T follicular helper cell (primary cell): ENCODE data around the gene RUBCNL.
A peak's percentile ranks its signal among the peaks of the same experiment; 100 is the strongest.

Experiments
- DNase-seq: peaks from one replicate; pipeline ENCODE4 v3.0.0-alpha.2; 2020; ENCODE audit warnings: low read depth

RUBCNL gene

DNA sequence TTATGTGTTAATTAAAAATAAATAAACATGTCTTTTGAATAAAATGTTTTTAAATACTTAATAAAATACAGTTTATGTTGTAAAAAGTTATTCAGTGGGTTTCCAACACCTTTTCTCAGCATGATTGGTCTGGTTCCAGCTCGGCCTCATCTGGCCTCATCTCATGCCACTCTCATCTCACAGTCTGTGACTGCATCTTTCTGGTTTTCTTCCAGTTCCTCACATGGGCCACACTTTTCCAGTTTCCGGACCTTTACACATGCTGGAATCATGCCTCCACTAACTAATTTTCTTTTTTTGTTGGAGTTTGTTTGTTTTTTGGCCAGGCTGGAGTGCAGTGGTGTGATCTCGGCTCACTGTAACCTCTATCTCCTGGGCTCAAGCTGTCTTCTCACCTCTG is 82.5 kb downstream of the RUBCNL start:
- DNase-seq, result no peak

DNA sequence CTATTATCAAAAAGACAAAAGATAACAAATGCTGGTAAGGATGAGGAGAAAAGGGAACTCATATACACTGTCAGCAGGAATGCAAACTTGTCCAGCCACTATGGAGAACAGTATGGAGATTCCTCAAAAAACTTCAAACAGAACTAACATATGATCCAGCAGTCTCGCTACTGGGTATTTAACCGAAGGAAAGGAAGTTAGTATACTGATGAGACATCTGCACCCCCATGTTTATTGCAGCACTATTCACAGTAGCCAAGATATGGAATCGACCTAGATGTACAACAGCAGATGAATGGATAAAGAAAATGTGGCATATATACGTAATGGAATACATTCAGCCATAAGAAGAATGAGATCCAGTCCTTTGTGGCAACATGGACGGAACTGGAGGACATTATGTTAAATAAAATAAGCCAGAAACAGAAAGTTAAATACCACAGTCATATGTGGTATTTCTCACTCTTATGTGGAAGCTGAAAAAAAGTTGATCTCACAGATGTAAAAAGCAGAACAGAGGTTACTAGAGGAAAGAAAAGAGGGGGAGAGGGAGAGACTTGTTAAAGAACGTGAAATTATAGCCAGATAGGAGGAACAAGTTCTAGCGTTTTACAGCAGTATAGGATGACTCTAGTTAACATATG is 83.2 kb downstream of the RUBCNL start:
- DNase-seq, result no peak

DNA sequence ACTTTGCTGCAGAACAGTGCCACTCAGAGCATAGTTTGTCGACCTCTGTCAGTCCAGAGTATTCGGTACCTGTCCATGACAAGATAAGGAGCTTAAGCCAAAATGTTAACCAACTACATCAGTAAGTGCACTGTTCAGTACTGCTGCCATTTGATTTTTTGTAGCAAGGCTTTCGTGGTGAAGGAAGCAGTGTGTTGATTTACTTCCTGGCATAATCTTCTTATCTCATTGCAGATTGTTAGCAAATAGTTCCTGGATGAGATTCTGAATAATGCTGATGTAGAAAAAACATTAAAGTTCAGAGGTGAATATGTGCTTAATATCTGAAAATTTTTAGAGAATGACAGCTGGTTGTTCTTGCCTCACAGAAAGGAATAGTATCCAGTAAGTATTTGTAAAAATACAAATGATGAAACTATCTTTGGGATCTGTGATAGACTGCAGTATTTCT is 89.7 kb downstream of the RUBCNL start:
- DNase-seq, result no peak

DNA sequence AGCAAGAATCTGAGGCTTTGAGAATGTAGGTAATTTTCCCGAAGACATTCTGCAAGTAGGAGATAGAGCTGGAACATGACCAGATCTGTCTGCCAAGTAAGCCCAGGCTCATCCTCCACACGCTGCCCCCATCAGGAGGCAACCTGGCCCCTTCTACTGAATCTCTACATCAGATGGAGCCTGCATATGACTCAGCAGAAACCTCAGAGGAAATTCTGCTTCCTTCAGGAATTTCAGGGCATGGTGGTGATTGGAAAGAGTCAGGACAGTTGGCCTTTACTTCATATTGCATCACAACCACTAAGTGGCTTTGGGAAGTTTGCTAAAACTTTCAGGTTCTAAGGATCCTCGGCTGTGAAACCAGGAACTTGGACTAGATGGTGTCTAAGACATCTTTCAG is 90.1 kb downstream of the RUBCNL start:
- DNase-seq, result no peak

DNA sequence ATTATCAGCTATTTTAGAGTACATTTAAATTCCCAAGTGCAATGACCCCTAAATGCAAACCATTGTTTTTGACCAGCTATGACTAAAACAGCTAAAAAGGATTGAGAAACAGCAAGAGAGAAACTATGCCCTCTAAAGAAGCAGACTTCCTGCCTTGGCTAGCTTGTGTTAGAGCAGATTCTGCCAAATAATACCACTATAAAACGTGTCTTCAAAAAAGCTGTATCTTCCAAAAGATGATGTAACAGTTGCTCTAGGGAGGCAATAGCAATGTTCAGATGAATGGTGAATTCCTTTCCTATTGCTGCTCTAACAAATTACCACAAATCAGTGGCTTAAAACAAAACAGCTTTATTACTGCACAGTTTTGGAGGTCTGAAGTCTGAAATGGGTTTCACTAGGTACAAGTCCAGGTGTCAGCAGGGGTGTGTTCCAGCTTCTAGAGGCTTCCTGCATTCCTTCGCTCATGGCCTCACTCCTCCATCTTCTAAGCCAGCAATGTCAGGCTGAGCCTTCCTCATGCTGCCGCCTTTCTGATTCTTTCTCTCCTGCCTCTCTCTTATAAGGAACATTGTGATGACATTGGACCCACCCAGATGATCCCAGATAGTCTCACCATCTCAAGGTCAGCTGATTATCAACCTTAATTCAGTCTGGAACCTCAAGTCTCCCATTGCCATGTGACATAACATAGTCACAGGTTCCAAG is 90.8 kb downstream of the RUBCNL start:
- DNase-seq, result no peak

DNA sequence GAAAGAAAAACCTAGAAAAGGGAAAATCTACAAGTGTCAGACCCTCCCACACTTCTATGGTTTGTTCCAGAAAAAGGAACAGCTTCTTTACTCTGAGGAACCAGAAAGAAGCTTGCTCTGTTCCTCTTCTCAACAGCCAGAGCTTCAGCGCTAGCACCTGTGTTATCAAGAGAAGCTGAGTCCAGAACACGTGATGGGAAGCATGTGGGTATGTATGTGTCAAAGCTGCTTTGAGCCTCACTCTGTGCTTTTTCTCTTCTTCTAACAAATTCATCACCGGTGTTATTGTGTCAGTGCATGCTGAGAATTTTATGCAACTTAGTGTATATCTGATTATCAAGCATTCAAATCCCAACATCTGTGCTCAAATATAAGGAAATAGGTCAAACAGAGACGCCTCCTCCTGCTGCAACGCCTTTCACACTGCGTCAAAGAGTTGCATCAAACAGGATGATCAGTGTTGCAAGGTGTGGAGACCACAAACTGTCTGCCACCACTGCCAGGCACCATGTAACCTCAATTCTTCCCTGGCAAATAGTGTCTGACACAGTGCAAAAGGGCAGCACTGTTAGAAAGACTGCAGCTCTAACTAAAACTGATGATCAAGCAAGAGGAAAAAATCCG is 91.4 kb downstream of the RUBCNL start:
- DNase-seq, result peak; percentile 65

DNA sequence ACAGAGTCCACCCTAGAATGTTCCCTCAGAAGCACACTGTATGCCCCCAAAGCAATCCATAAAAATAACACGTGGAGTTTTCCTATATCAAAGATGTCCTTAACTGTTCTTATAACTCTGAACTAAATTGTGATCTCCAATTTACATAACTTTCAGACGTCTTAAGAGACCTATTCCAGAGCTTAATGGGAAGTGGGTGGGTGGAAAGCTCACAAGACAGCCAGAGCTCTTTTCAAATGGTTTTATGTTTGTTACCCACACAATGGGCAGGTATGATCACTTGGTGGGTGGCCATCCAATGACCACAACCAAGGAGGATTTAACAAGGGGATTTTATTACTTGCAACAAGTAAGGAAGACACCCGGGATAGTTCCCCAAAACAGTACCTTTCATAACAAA is 93.6 kb downstream of the RUBCNL start:
- DNase-seq, result no peak
